GM18511 (cell line): ENCODE measurements around the gene DEFB116.
"Not testable (repeated sequence)": the region's sequence is repeated elsewhere in the genome, so short reads cannot be mapped to it uniquely, and the experiment has no call there.

ENCODE experiments used
- ATAC-seq: cut with Tn5 transposase; IDR thresholded peaks from one replicate; pipeline ENCODE4 v1.9.1; 2021; ENCODE audit warnings: mild to moderate bottlenecking, moderate library complexity; ENCODE audit not compliant: unreplicated experiment

Gene DEFB116

GRCh38 chr20:31308535-31309162 lies at the start of gene DEFB116:
DEFB116 (minus strand) TSS chr20:31308585; CDS start chr20:31308585, 0 bp downstream.
- ATAC-seq = no peak

GRCh38 chr20:31355981-31356380 lies 47.6 kb upstream of the DEFB116 start:
- ATAC-seq = no peak

GRCh38 chr20:31341470-31341869 lies 33.1 kb upstream of the DEFB116 start:
- ATAC-seq = no peak

- no peak for ATAC-seq
Measured at GRCh38 chr20:31330893-31331292, 22.5 kb upstream of the DEFB116 start.

GRCh38 chr20:31322504-31322903 lies 14.1 kb upstream of the DEFB116 start:
- ATAC-seq = no peak

- not testable (repeated sequence) for ATAC-seq
Measured at GRCh38 chr20:31284964-31285363, 23.4 kb downstream of the DEFB116 start.

- no peak for ATAC-seq
Measured at GRCh38 chr20:31278178-31278577, 30.2 kb downstream of the DEFB116 start.

GRCh38 chr20:31274441-31274840 lies 33.9 kb downstream of the DEFB116 start:
- no peak for ATAC-seq

- no peak for ATAC-seq
Measured at GRCh38 chr20:31260326-31260932, 48.0 kb downstream of the DEFB116 start.

GRCh38 chr20:31257364-31257763 lies 51.0 kb downstream of the DEFB116 start, which contains the start of gene DEFB115:
DEFB115 (plus strand) TSS chr20:31257664; CDS start chr20:31257664, 0 bp downstream.
- no peak for ATAC-seq

GRCh38 chr20:31256959-31257358 lies 51.4 kb downstream of the DEFB116 start:
- no peak for ATAC-seq
